Thyroid gland (tissue), 4 donors: Measurements from ENCODE around the gene AGPAT2.

ENCODE experiments used
- POLR2A ChIP-seq, 2 donors: fragments of 450-650 bp; IDR thresholded peaks; one replicate each; pipeline ENCODE4 v1.6.1; 2017; ENCODE audit warnings: antibody characterized with exemption in 2 of 2, mild to moderate bottlenecking in 2 of 2, moderate library complexity in 1 of 2
- TF ChIP-seq, protein P1 (sequence below), 6 experiments: fragments of 200-600 bp in 3 of 6; fragments of 450-650 bp in 3 of 6; sonication (generic) in 3 of 6; IDR thresholded peaks; one replicate each; pipeline ENCODE4 v1.5.1; 2016 to 2019; ENCODE audit warnings: antibody characterized with exemption in 6 of 6, mild to moderate bottlenecking in 2 of 6, inconsistent platforms in 1 of 6, moderate library complexity in 1 of 6

- TF ChIP-seq, protein P1, sequence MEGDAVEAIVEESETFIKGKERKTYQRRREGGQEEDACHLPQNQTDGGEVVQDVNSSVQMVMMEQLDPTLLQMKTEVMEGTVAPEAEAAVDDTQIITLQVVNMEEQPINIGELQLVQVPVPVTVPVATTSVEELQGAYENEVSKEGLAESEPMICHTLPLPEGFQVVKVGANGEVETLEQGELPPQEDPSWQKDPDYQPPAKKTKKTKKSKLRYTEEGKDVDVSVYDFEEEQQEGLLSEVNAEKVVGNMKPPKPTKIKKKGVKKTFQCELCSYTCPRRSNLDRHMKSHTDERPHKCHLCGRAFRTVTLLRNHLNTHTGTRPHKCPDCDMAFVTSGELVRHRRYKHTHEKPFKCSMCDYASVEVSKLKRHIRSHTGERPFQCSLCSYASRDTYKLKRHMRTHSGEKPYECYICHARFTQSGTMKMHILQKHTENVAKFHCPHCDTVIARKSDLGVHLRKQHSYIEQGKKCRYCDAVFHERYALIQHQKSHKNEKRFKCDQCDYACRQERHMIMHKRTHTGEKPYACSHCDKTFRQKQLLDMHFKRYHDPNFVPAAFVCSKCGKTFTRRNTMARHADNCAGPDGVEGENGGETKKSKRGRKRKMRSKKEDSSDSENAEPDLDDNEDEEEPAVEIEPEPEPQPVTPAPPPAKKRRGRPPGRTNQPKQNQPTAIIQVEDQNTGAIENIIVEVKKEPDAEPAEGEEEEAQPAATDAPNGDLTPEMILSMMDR (IDR thresholded peaks at IDR 0.05) = no peak
- no peak for TF ChIP-seq POLR2A (IDR thresholded peaks at IDR 0.05)
Observed at GRCh38 chr9:136673088-136673974, 13.9 kb downstream of the AGPAT2 start.
